Stimulated activated CD4-positive, alpha-beta T cell treated with anti-CD3 and anti-CD28 coated beads, Interleukin-15, amount 100 ng/mL, for 24 hours (primary cell): Measurements from ENCODE around the gene CT47A1.
"Not testable (repeated sequence)": the region's sequence is repeated elsewhere in the genome, so short reads cannot be mapped to it uniquely, and the experiment has no call there.

Experiments
- DNase-seq: peaks from one replicate; pipeline ENCODE4 v3.0.0-alpha.2; 2020

CT47A1 gene

GRCh38 chrX:120985660-120986059, at the start of gene CT47A1:
Gene CT47A1 (minus strand): TSS chrX:120985760. CDS start chrX:120985529, 231 bp downstream.
- not testable (repeated sequence) for DNase-seq

- DNase-seq = no peak
Measured at GRCh38 chrX:121032531-121032930, 47.0 kb upstream of the CT47A1 start.

- no peak for DNase-seq
Measured at GRCh38 chrX:121030083-121030482, 44.5 kb upstream of the CT47A1 start.

- no peak for DNase-seq
Measured at GRCh38 chrX:121028419-121028818, 42.9 kb upstream of the CT47A1 start.

GRCh38 chrX:121014826-121015225, 29.3 kb upstream of the CT47A1 start:
- no peak for DNase-seq

- DNase-seq = no peak
Measured at GRCh38 chrX:121013897-121014455, 28.4 kb upstream of the CT47A1 start.

GRCh38 chrX:121011254-121011653, 25.7 kb upstream of the CT47A1 start:
- DNase-seq = no peak

- DNase-seq = no peak
Measured at GRCh38 chrX:121010218-121010617, 24.7 kb upstream of the CT47A1 start.

- DNase-seq = no peak
Measured at GRCh38 chrX:121009764-121010163, 24.2 kb upstream of the CT47A1 start.

- no peak for DNase-seq
Measured at GRCh38 chrX:121008920-121009319, 23.4 kb upstream of the CT47A1 start.

GRCh38 chrX:121000589-121000988, 15.0 kb upstream of the CT47A1 start:
- DNase-seq = no peak

GRCh38 chrX:120999413-120999812, 13.9 kb upstream of the CT47A1 start:
- no peak for DNase-seq

- DNase-seq = not testable (repeated sequence)
Measured at GRCh38 chrX:120956500-120956899, 29.1 kb downstream of the CT47A1 start, which contains the start of gene CT47A7. Gene CT47A7 (minus strand): TSS chrX:120956600. CDS start chrX:120956345, 255 bp downstream.
